Astrocyte (in vitro differentiated cells and primary cell): ENCODE data around the gene HBS1L.

Experiments used
- EZH2 ChIP-seq: IDR thresholded peaks from 2 replicates; pipeline ENCODE4 v1.6.1; 2012; ENCODE audit warnings: mild to moderate bottlenecking, low read length, inconsistent platforms; ENCODE audit not compliant: insufficient read depth
- TF ChIP-seq, protein P1 (sequence below): IDR thresholded peaks from 2 replicates; pipeline ENCODE4 v1.5.1; 2011; ENCODE audit warnings: low read depth, mild to moderate bottlenecking, inconsistent platforms, low read length, moderate library complexity; ENCODE audit not compliant: insufficient read depth

- TF ChIP-seq, protein P1, sequence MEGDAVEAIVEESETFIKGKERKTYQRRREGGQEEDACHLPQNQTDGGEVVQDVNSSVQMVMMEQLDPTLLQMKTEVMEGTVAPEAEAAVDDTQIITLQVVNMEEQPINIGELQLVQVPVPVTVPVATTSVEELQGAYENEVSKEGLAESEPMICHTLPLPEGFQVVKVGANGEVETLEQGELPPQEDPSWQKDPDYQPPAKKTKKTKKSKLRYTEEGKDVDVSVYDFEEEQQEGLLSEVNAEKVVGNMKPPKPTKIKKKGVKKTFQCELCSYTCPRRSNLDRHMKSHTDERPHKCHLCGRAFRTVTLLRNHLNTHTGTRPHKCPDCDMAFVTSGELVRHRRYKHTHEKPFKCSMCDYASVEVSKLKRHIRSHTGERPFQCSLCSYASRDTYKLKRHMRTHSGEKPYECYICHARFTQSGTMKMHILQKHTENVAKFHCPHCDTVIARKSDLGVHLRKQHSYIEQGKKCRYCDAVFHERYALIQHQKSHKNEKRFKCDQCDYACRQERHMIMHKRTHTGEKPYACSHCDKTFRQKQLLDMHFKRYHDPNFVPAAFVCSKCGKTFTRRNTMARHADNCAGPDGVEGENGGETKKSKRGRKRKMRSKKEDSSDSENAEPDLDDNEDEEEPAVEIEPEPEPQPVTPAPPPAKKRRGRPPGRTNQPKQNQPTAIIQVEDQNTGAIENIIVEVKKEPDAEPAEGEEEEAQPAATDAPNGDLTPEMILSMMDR: no peak
- no peak for TF ChIP-seq EZH2
These were observed 100.2 kb downstream of the HBS1L start for GRCh38 chr6:134954272-134955000.
